Liver (tissue), 9 donors: Measurements from ENCODE around the gene SYCP1. TPM values are rescaled to one million over a fixed set of nuclear protein-coding genes. Genes with fewer than 3 reads are reported as not detected.

Experiments
- DNase-seq: peaks from one replicate; pipeline ENCODE4 v3.0.0-alpha.2; 2017; ENCODE audit warnings: low spot score
- H3K27ac ChIP-seq, 2 donors: one replicate each; pipeline ENCODE4 v1.7.0; 2013; ENCODE audit warnings: inconsistent platforms in 2 of 2, low read length in 2 of 2, control low read depth in 1 of 2, low read depth in 1 of 2, mild to moderate bottlenecking in 1 of 2
- H3K27me3 ChIP-seq, 4 donors: one replicate each; pipeline versions ENCODE4 v1.6.1 to v1.7.0; 2013; ENCODE audit warnings: low read length in 3 of 4, inconsistent platforms in 1 of 4, mild to moderate bottlenecking in 1 of 4, moderate library complexity in 1 of 4; ENCODE audit not compliant: control insufficient read depth in 4 of 4, insufficient read depth in 4 of 4
- H3K36me3 ChIP-seq, 4 donors: one replicate each; pipeline versions ENCODE4 v1.6.1 to v1.7.0; 2013; ENCODE audit warnings: low read length in 3 of 4, mild to moderate bottlenecking in 3 of 4, low read depth in 1 of 4, moderate library complexity in 1 of 4; ENCODE audit not compliant: control insufficient read depth in 4 of 4, insufficient read depth in 3 of 4
- H3K4me1 ChIP-seq, 4 donors: one replicate each; pipeline versions ENCODE4 v1.6.1 to v1.7.0; 2013; ENCODE audit warnings: low read length in 3 of 4, mild to moderate bottlenecking in 3 of 4, moderate library complexity in 1 of 4; ENCODE audit not compliant: control insufficient read depth in 4 of 4, insufficient read depth in 4 of 4
- H3K4me3 ChIP-seq, 3 donors: one replicate each; pipeline versions ENCODE4 v1.6.1 to v1.7.0; 2013; ENCODE audit warnings: low read length in 3 of 3, control low read depth in 1 of 3, low read depth in 1 of 3, mild to moderate bottlenecking in 1 of 3
- H3K9ac ChIP-seq, 2 donors: one replicate each; pipeline ENCODE4 v1.7.0; 2013; ENCODE audit warnings: low read length in 2 of 2, mild to moderate bottlenecking in 2 of 2, moderate library complexity in 2 of 2, control low read depth in 1 of 2, low read depth in 1 of 2
- H3K9me3 ChIP-seq, 4 donors: one replicate each; pipeline versions ENCODE4 v1.6.1 to v1.7.0; 2013; ENCODE audit warnings: low read length in 3 of 4; ENCODE audit not compliant: control insufficient read depth in 4 of 4
- ATF3 ChIP-seq: IDR thresholded peaks from 2 replicates; pipeline ENCODE4 v1.6.1; 2016; ENCODE audit warnings: antibody characterized with exemption
- CTCF ChIP-seq: fragments of 150-350 bp; IDR thresholded peaks from 2 replicates; pipeline ENCODE4 v1.5.1; 2017; ENCODE audit warnings: improper control_type of control experiment, low read depth, low read length; ENCODE audit not compliant: missing input control
- EGR1 ChIP-seq, 2 donors: IDR thresholded peaks; 2 replicates each; pipeline ENCODE4 v1.6.1; 2016 to 2018; ENCODE audit warnings: antibody characterized with exemption in 2 of 2, low read depth in 2 of 2
- FOXA1 ChIP-seq: IDR thresholded peaks from 2 replicates; pipeline ENCODE4 v1.6.1; 2016; ENCODE audit warnings: antibody characterized with exemption
- FOXA2 ChIP-seq: IDR thresholded peaks from 2 replicates; pipeline ENCODE4 v1.6.1; 2016; ENCODE audit warnings: antibody characterized with exemption
- GABPA ChIP-seq, 2 donors: IDR thresholded peaks in 1 of 2; conservative IDR thresholded peaks in 1 of 2; 2 replicates each; pipeline ENCODE4 v1.6.1; 2016; ENCODE audit warnings: antibody characterized with exemption in 2 of 2, mild to moderate bottlenecking in 1 of 2, moderate library complexity in 1 of 2
- HNF4A ChIP-seq, 2 donors: conservative IDR thresholded peaks; 2 replicates each; pipeline ENCODE4 v1.6.1; 2016; ENCODE audit warnings: antibody characterized with exemption in 2 of 2, mild to moderate bottlenecking in 2 of 2
- HNF4G ChIP-seq: IDR thresholded peaks from 2 replicates; pipeline ENCODE4 v1.6.1; 2016; ENCODE audit warnings: antibody characterized with exemption
- JUND ChIP-seq, 2 donors: IDR thresholded peaks; 2 replicates each; pipeline ENCODE4 v1.6.1; 2016; ENCODE audit warnings: antibody characterized with exemption in 2 of 2
- MAX ChIP-seq: IDR thresholded peaks from 2 replicates; pipeline ENCODE4 v1.6.1; 2016; ENCODE audit warnings: antibody characterized with exemption
- NR2F2 ChIP-seq: IDR thresholded peaks from 2 replicates; pipeline ENCODE4 v1.6.1; 2016; ENCODE audit warnings: antibody characterized with exemption
- RAD21 ChIP-seq, 2 donors: IDR thresholded peaks; 2 replicates each; pipeline ENCODE4 v1.6.1; 2016; ENCODE audit warnings: antibody characterized with exemption in 2 of 2, mild to moderate bottlenecking in 2 of 2
- SP1 ChIP-seq: IDR thresholded peaks from 2 replicates; pipeline ENCODE4 v1.6.1; 2018; ENCODE audit warnings: antibody characterized with exemption, mild to moderate bottlenecking
- TAF1 ChIP-seq: conservative IDR thresholded peaks from 2 replicates; pipeline ENCODE4 v1.6.1; 2016; ENCODE audit warnings: antibody characterized with exemption, mild to moderate bottlenecking
- YY1 ChIP-seq: IDR thresholded peaks from 2 replicates; pipeline ENCODE4 v1.6.1; 2016; ENCODE audit warnings: antibody characterized with exemption, mild to moderate bottlenecking
- WGBS: extraction: QIAGEN DNeasy Blood & Tissue Kit; methylation state at CpG from one replicate; pipeline ENCODE4 v1.1.7; 2013; 5-methylcytosine and 5-hydroxymethylcytosine counted together
- polyA plus RNA-seq, 2 donors: library from polyadenylated mRNA; stranded (reverse) in 1 of 2; unstranded in 1 of 2; fragments of 200-250 nt in 1 of 2; fragments of >200 nt in 1 of 2; fragmentation: Nextera tagmentation in 1 of 2; extraction: Ambion mirVana in 1 of 2; gene quantifications; one replicate each; pipeline versions ENCODE4 v1.2.1 to v1.2.3, GENCODE V29; 2013 to 2015
- total RNA-seq, 2 donors: library from RNA; depleted of rRNA; stranded (reverse); fragments of >200 nt; gene quantifications; one replicate each; pipeline ENCODE4 v1.2.3, GENCODE V29; 2014
- TF ChIP-seq, protein P1 (sequence below): IDR thresholded peaks from 2 replicates; pipeline ENCODE4 v1.6.1; 2016; ENCODE audit warnings: antibody characterized with exemption
- TF ChIP-seq, protein P2 (sequence below): IDR thresholded peaks from 2 replicates; pipeline ENCODE4 v1.6.1; 2016; ENCODE audit warnings: antibody characterized with exemption, mild to moderate bottlenecking
- donor health status: healthy.
- donor health status: healthy.
- donor health status: healthy.
- donor health status: healthy.
- donor health status: healthy.

Gene SYCP1
- total and polyA plus RNA-seq, 4 donors, result 0.89 TPM; not detected in 3

- Histone ChIP-seq H3K27ac (no peak overlapping the region), H3K4me3 (no peak overlapping the region), H3K9ac (no peak overlapping the region), H3K27me3 (peaks cover 0 to 8% (median 0%) of the 10 kb centered on the region in 4 donors), H3K4me1 (no peaks in the 10 kb centered on the region), H3K36me3 (no peaks in the 10 kb centered on the region), H3K9me3 (no peaks in the 10 kb centered on the region)
- TF ChIP-seq FOXA2 (no peak), NR2F2 (no peak), YY1 (no peak)
- TF ChIP-seq, protein P1, sequence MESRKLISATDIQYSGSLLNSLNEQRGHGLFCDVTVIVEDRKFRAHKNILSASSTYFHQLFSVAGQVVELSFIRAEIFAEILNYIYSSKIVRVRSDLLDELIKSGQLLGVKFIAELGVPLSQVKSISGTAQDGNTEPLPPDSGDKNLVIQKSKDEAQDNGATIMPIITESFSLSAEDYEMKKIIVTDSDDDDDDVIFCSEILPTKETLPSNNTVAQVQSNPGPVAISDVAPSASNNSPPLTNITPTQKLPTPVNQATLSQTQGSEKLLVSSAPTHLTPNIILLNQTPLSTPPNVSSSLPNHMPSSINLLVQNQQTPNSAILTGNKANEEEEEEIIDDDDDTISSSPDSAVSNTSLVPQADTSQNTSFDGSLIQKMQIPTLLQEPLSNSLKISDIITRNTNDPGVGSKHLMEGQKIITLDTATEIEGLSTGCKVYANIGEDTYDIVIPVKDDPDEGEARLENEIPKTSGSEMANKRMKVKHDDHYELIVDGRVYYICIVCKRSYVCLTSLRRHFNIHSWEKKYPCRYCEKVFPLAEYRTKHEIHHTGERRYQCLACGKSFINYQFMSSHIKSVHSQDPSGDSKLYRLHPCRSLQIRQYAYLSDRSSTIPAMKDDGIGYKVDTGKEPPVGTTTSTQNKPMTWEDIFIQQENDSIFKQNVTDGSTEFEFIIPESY, result no peak
- 78% methylated on average over 3 of the region's 3 CpGs for WGBS
- no peak for DNase-seq
Observed at GRCh38 chr1:114896795-114897194, 42.1 kb downstream of the SYCP1 start.

DNA sequence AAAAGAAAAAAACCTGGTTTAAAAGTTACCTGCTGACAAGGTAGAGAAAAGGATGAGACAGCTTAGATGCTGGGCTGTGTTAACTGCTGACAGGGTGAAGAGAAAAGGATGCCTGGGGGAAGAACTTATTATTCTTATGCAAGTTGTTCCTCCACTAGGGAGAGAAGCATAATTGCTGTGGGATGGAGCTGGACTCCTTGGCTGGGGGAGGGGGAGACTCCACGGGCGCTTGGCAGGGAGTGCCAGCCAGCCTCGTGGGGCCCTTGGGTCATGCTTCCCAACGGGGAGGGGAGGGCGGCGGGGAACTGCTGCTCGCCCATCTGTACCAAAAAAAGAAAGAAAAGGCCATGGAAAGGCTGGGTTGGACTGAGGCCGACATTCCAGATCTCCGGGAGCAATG lies 47.2 kb downstream of the SYCP1 start:
- Histone ChIP-seq H3K9ac (no peak overlapping the region), H3K36me3 (no peaks in the 10 kb centered on the region), H3K27ac (no peak overlapping the region), H3K27me3 (peaks cover 0 to under 1% (median 0%) of the 10 kb centered on the region in 4 donors), H3K9me3 (peaks cover 0 to 7% (median 2%) of the 10 kb centered on the region in 4 donors), H3K4me3 (no peak overlapping the region), H3K4me1 (no peaks in the 10 kb centered on the region)
- TF ChIP-seq EGR1 (IDR thresholded peaks at IDR 0.05; ENCODE audit: low read depth in 2 of 2) (no peak), MAX (no peak), SP1 (no peak), HNF4G (no peak)
- DNase-seq, result no peak
- WGBS, result 48% methylated on average over 9 of the region's 9 CpGs

- H3K4me3 ChIP-seq, result no peak overlapping the region
- no peak overlapping the region for H3K9ac ChIP-seq
- H3K4me1 ChIP-seq, result no peaks in the 10 kb centered on the region
- no peak overlapping the region for H3K27ac ChIP-seq
- TF ChIP-seq SP1 (no peak), JUND (IDR thresholded peaks at IDR 0.05) (no peak), FOXA1 (no peak), YY1 (no peak), TAF1 (no peak), CTCF (no peak), FOXA2 (no peak), NR2F2 (no peak), RAD21 (IDR thresholded peaks at IDR 0.05) (no peak), EGR1 (IDR thresholded peaks at IDR 0.05; ENCODE audit: low read depth in 2 of 2) (no peak), HNF4A (conservative IDR thresholded peaks at IDR 0.05) (no peak), HNF4G (no peak), GABPA (IDR thresholded peaks at IDR 0.05 in 1 of 2, conservative IDR thresholded peaks at IDR 0.05 in 1 of 2) (no peak), ATF3 (no peak)
- TF ChIP-seq, protein P2, sequence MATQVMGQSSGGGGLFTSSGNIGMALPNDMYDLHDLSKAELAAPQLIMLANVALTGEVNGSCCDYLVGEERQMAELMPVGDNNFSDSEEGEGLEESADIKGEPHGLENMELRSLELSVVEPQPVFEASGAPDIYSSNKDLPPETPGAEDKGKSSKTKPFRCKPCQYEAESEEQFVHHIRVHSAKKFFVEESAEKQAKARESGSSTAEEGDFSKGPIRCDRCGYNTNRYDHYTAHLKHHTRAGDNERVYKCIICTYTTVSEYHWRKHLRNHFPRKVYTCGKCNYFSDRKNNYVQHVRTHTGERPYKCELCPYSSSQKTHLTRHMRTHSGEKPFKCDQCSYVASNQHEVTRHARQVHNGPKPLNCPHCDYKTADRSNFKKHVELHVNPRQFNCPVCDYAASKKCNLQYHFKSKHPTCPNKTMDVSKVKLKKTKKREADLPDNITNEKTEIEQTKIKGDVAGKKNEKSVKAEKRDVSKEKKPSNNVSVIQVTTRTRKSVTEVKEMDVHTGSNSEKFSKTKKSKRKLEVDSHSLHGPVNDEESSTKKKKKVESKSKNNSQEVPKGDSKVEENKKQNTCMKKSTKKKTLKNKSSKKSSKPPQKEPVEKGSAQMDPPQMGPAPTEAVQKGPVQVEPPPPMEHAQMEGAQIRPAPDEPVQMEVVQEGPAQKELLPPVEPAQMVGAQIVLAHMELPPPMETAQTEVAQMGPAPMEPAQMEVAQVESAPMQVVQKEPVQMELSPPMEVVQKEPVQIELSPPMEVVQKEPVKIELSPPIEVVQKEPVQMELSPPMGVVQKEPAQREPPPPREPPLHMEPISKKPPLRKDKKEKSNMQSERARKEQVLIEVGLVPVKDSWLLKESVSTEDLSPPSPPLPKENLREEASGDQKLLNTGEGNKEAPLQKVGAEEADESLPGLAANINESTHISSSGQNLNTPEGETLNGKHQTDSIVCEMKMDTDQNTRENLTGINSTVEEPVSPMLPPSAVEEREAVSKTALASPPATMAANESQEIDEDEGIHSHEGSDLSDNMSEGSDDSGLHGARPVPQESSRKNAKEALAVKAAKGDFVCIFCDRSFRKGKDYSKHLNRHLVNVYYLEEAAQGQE, result no peak
- no peaks in the 10 kb centered on the region for H3K36me3 ChIP-seq
- H3K9me3 ChIP-seq, result peaks cover 0 to 7% (median 2%) of the 10 kb centered on the region in 4 donors
- H3K27me3 ChIP-seq, result no peaks in the 10 kb centered on the region
- DNase-seq, result no peak
- 45% methylated on average over 7 of the region's 7 CpGs for WGBS
Observed at GRCh38 chr1:114902343-114902742, 47.7 kb downstream of the SYCP1 start.
